ENCODE results near the gene MYH1.
"Not testable (repeated sequence)": the region's sequence is repeated elsewhere in the genome, so short reads cannot be mapped to it uniquely, and the experiment has no call there.

The MYH1 gene

DNA sequence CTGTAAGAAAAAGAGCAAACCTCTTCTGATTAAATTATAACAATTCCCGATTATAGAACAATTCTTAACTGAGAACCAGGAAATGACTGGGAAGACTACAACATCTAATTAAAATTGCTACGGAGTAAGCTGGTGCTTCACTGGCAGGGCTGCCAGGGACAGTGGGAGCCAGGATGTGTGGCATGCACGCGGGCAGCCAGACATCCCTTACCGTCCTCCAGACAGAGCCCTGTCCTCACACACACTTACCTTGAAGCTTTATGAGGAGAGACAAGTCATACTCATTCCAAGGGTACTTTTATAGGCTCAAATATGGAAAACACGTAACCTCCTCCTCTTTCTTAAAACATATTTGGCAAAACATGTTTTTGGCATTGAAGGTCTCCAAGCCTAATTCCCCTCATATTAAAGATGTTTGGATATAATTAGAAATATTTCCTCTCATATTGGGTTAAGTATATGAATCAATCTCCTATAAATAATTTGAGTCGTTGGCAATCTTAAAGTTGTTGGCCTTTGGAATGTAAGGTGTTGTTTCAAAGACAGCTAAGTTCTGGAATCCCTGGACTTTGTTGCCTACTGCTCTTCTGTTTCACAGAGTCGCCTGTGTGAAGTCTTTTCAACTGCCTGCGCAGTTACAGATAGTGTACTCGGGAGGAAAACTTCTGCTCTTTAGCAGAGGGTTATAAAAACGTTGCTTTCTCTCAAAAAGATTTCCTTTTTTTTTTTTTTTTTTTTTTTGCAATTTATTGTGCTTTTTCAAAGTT lies at the start of gene MYH1:
Gene MYH1, minus strand, starts transcription at position 272 of the 767 bp plus-strand sequence. CDS start 1,900 bp downstream, outside the sequence.
- DNase-seq (ENCODE audit: low read depth), result no peak

DNA sequence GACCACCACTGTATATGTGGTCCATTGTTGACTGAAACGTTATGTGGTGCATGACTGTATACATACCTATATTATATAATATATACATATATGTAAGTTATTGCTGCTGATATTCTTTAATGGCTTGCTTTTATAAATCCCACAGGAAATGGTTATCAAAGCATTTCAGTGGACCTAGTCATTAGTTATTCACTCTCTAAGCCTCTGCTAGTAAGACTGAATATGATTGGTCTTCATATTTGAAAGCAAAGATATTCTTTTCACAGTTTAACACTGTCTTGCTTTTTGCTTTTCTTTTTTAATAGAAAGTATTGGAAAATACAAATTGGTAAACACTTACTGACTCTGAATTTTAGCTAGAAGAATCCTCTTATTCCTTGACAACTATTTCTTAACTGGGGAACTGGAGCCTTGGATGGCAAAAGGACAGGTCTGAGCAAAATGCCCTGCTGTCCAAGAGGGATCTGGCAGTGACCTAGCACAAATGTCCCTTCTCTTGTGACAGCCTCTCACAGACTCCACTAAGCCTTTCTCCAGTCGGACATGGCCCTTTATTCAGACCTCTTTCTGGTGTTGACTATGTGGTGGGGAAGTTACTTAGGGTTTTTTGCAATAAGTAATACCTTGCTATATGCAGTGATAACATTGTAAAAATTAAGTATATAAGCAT lies 45.8 kb upstream of the MYH1 start:
- no peak for DNase-seq (ENCODE audit: low read depth)

DNA sequence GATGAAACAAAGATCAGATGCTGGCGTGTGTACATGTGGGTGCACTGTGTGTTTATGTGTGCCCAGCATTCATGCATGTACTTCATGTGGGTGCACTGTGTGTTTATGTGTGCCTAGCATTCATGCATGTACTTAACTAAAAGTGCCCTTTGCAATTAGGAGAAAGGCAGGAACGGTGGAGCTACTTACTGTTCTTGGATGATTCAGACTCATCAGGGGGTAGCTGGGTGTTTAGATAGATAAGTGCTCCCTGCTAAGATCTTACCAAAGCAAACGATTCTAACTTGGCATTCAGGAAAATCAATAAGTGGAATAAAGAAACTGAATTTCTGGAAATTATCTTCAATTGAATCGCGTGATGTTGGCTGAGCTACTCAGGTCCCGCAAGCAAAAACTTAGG lies 39.7 kb upstream of the MYH1 start:
- DNase-seq (ENCODE audit: low read depth), result no peak

DNA sequence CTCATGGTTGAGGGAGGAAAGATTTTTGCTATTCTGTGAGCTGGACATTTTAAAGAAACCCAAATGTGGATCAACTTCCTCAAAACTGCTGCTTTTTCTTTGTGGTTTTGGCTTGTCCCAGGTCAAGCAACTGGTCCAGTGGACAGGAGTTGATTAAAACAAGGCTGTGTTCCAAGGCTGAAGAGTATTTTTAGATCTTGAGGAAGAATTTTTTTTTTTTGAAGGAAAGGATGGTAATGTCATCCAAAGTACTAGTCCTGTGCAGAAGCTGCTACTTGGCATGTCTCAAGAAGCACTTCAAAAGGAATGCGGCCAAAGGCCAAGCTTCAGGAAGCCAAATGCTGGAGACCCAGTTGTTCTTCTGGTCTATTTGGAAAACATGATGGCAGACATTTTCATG lies 39.1 kb upstream of the MYH1 start:
- DNase-seq (ENCODE audit: low read depth), result peak; percentile 88

DNA sequence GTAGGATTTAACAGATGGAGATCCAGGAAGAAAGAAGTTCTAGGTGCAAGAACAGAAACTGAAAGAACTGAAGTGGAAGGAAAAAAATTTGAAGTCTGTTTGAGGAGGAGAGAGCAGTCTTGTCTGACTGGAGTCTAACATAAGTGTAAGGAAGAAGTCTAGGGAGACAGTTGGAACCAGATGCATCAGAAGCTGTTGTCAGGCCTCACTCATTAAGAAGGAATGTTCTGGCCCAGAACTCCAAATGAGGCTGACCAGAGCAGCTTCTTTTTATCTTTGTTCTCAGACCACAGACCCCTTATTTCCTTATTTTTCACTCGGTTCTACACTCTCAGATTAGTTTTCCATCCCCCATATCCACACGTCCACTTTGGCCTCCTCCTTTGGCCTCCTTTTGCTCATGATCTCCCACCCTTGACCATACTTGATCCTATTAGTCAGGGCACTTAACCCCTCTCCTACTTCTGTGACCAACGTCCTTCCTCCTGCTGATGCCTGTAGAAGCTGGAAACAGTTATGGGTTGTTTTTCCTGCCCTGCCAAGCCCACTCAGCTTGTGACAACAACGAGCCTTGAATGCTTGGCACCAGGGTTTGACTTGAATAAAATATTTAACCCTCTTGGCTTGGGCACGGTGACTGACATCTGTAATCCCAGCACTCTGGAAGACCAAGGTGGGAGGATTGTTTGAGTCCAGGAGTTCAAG lies 38.1 kb upstream of the MYH1 start:
- peak; percentile 37 for DNase-seq (ENCODE audit: low read depth)

- no peak for DNase-seq (ENCODE audit: low read depth)
Measured at GRCh38 chr17:10550014-10550413, 31.7 kb upstream of the MYH1 start.

- no peak for DNase-seq (ENCODE audit: low read depth)
Measured at GRCh38 chr17:10549096-10549842, 30.9 kb upstream of the MYH1 start, which contains the start of gene MYH2. MYH2 (minus strand) TSS chr17:10549658; CDS start chr17:10547920, 1,738 bp downstream.

DNA sequence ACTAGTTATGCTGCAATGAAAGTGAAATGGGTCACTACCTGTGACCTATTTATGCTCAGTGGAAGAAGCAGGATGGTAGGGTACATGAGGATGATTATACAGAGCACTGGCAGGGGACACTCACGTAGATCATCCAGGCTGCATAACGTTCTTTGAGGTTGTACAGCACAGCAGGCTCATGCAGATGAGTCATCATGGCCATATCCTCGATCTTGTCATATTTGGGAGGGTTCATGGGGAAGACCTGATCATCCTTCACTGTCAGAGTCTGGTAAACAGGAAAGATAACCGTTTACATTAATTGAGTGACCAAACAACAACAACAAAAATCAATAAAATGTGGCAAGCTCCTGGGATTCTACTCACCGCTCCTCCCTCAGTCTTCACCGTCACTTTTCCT lies 29.0 kb upstream of the MYH1 start:
- DNase-seq (ENCODE audit: low read depth), result no peak

DNA sequence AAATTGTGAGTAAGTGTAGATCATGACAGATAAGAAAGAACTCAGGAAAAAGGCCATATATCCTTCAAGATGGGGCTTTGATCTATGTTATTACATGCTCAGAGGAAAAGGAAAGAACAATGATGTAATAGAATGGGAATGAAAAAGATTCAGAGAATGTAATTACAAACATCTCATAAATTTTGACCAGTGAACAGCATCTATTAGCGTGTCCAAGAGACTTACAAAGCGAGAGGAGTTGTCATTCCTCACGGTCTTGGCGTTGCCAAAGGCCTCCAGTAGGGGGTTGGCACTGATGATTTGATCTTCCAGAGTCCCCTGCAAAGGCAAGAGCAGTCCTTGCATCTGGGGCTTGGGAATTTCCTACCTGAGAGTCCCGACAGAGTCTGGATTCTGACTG lies 25.1 kb upstream of the MYH1 start:
- peak; percentile 67 for DNase-seq (ENCODE audit: low read depth)

- DNase-seq (ENCODE audit: low read depth), result not testable (repeated sequence)
Measured at GRCh38 chr17:10541179-10541578, 22.8 kb upstream of the MYH1 start.

- DNase-seq (ENCODE audit: low read depth), result no peak
Measured at GRCh38 chr17:10532026-10532425, 13.7 kb upstream of the MYH1 start.

GRCh38 chr17:10527419-10527818 lies 9.1 kb upstream of the MYH1 start:
- DNase-seq (ENCODE audit: low read depth), result no peak

GRCh38 chr17:10526517-10526916 lies 8.2 kb upstream of the MYH1 start:
- no peak for DNase-seq (ENCODE audit: low read depth)

DNA sequence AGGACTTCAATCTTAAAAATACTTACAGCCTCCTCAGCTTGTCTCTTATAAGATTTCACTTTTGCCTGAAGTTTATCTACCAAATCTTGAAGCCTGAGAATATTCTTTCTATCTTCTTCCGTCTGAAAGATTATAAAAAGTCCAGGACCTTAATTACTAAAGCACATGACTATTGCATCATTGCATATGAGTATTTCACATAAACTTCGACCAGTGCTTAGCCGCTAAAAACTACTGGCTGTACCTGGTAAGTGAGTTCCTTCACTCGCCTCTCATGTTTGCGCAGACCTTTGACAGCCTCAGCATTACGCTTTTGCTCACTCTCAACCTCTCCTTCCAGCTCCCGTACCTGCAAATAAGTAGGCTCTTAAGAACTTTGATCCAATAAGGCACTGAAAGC lies 4.7 kb upstream of the MYH1 start:
- no peak for DNase-seq (ENCODE audit: low read depth)

DNA sequence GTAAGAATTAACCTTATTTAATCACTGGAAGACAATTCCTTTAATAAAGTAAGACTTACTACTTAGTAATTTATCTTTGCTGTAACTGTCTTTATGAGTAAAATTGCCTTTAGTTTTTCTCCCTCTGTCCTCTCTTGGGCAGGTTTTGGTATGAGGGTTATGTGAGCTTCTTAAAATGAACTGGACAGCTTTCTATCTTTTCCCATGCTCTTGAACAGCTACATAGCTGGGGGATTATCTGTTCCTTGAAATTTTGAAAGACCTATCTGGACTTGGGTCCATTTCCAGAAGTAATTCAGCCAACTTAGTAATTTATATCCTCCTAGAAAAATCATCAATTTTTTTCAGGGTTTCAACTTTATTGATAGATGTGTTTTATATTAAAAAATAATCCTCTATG lies 3.6 kb upstream of the MYH1 start:
- no peak for DNase-seq (ENCODE audit: low read depth)

DNA sequence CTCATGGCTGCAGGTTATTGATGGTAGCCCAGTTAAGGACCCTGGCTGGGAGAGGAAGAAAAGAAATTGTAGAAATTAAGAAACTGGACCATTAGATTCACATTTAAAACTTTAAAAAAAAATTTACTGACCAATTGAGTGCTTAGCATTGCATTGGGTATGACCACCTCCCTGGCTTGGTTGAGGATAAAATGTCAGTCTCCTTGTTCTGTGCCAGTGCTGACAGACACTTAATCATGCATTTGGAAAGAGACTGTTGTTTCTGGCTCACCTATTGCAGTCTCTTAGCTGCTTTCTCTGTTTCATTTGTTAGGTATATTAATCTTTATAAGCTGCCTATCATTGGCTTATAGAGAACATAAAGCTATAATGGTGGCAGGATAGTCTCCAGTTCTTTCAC lies 1.7 kb downstream of the MYH1 start:
- no peak for DNase-seq (ENCODE audit: low read depth)

DNA sequence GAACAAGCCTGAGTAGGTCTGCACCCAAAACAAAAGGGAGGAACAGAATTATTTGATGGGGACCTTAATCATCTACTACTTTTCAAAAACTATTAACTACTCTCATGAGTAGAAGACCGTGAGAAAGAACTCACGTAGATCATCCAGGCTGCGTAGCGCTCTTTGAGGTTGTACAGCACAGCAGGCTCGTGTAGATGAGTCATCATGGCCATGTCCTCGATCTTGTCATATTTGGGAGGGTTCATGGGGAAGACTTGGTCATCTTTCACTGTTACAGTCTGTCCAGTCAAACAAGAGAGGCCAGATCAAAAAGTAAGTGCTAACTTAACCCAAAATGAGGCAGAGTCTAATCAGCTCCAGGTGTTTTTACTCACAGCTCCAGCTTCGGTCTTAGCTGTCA lies 2.3 kb downstream of the MYH1 start:
- no peak for DNase-seq (ENCODE audit: low read depth)

GRCh38 chr17:10513299-10514067 lies 4.9 kb downstream of the MYH1 start:
- DNase-seq (ENCODE audit: low read depth), result peak; percentile 68

DNA sequence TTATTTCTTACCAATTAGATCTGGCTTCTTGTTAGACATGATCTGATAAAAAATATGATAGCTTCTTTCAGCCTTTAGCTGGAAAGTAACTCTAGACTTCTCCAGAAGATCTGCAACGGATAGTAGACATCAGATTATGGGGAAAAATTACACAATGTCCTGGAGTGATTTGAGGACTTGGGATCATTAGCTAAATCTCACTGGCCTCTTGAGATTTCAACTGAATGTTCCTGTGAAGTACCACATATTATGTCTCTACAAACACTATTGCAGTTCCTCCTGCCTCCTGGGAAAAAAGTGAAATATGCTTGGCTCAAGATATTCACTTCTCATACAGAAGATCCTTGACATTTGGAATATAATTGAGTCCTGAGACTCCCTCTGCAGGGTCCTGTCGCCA lies 5.5 kb downstream of the MYH1 start:
- no peak for DNase-seq (ENCODE audit: low read depth)

- DNase-seq (ENCODE audit: low read depth), result no peak
Measured at GRCh38 chr17:10499950-10500349, 18.4 kb downstream of the MYH1 start.

- no peak for DNase-seq (ENCODE audit: low read depth)
Measured at GRCh38 chr17:10492004-10492403, 26.3 kb downstream of the MYH1 start.
